ENCODE measurements around the gene PRKCD.

Gene PRKCD

DNA sequence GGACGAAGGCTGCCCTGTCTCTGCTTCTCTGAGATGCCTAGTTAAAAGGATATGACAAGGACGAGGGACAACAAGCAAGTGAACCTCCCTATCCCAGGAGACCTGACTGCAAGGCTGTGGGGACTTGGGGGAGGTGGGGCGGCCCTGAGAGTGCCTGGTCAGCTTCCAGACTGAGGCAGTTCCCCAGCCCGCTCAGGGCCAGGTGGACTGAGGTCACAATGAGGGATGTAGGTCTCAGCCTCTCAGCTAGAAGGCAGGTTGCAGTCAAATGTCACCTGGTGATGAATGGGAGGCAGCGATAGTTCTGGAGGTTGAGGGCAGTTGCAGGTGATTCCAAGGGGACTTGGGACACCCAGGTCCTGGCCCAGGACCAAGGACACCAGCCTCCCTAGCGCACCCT, 64.2 kb downstream of the PRKCD start:
- Histone ChIP-seq H3K4me3 (ENCODE audit: low read length) (no peak overlapping the region), H2BK15ac (replicated peaks; ENCODE audit: low read depth) (no peak overlapping the region), H3K4me1 (ENCODE audit: control insufficient read depth, low read depth, low read length) (no peaks in the 10 kb centered on the region), H3K79me1 (ENCODE audit: low read length) (no peaks in the 10 kb centered on the region), H3K27me3 (ENCODE audit: insufficient read depth, low read length, poor library complexity) (no peaks in the 10 kb centered on the region), H3K9ac (ENCODE audit: low read length) (no peak overlapping the region), H4K5ac (ENCODE audit: low read length) (no peak overlapping the region), H2BK120ac (ENCODE audit: low read depth, low read length) (no peak overlapping the region), H2AK5ac (ENCODE audit: low read length) (no peak overlapping the region), H3K18ac (ENCODE audit: low read length) (no peak overlapping the region), H3K4ac (ENCODE audit: low read depth, low read length) (no peak overlapping the region), H2BK5ac (ENCODE audit: low read length) (no peak overlapping the region), H3K4me2 (ENCODE audit: low read length) (no peak overlapping the region), H3K79me2 (ENCODE audit: control insufficient read depth, insufficient read depth, low read length) (no peaks in the 10 kb centered on the region), H3K56ac (ENCODE audit: low read length) (no peak overlapping the region), H3K23ac (ENCODE audit: low read length) (no peak overlapping the region), H4K8ac (ENCODE audit: low read depth, low read length) (no peak overlapping the region), H3K27ac (ENCODE audit: low read depth, low read length) (no peak overlapping the region), H3K36me3 (ENCODE audit: control insufficient read depth, insufficient read depth, low read length) (peaks cover 41% of the 10 kb centered on the region)
- DNase-seq, result no peak
- WGBS (ENCODE audit: extremely low coverage, insufficient coverage, low lambda C conversion rate), result no CpG with 5 or more reads among the region's 6 CpGs

DNA sequence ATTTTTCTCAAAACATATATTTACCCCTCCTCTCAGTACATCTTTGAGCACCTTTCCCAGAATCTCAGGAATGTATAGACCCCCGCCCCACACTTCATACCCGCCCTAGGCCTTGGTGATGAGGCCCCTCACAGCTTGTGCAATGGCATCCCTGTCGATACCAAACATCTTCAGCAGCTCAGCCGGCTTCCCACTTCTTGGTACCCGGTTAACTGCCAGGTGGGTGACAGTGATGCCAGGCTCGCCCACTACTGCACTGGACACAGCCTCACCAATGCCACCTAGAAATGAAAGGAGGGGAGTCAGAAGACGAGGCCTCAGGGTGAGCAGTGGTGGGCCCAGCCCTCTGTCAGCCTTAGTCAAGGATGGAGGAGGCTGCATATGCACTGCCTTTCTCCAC, 64.6 kb downstream of the PRKCD start:
- no peak overlapping the region for H3K9ac ChIP-seq (ENCODE audit: low read length)
- H3K4me1 ChIP-seq (ENCODE audit: control insufficient read depth, low read depth, low read length), result no peaks in the 10 kb centered on the region
- H3K27me3 ChIP-seq (ENCODE audit: insufficient read depth, low read length, poor library complexity), result no peaks in the 10 kb centered on the region
- no peak overlapping the region for H2AK5ac ChIP-seq (ENCODE audit: low read length)
- H2BK15ac ChIP-seq (replicated peaks; ENCODE audit: low read depth), result no peak overlapping the region
- no CpG with 5 or more reads among the region's 7 CpGs for WGBS (ENCODE audit: extremely low coverage, insufficient coverage, low lambda C conversion rate)
- no peaks in the 10 kb centered on the region for H3K79me2 ChIP-seq (ENCODE audit: control insufficient read depth, insufficient read depth, low read length)
- H3K56ac ChIP-seq (ENCODE audit: low read length), result no peak overlapping the region
- H4K5ac ChIP-seq (ENCODE audit: low read length), result no peak overlapping the region
- H4K8ac ChIP-seq (ENCODE audit: low read depth, low read length), result no peak overlapping the region
- no peak overlapping the region for H3K23ac ChIP-seq (ENCODE audit: low read length)
- no peak overlapping the region for H2BK5ac ChIP-seq (ENCODE audit: low read length)
- no peaks in the 10 kb centered on the region for H3K79me1 ChIP-seq (ENCODE audit: low read length)
- H3K18ac ChIP-seq (ENCODE audit: low read length), result no peak overlapping the region
- H3K27ac ChIP-seq (ENCODE audit: low read depth, low read length), result no peak overlapping the region
- H2BK120ac ChIP-seq (ENCODE audit: low read depth, low read length), result no peak overlapping the region
- no peak overlapping the region for H3K4me2 ChIP-seq (ENCODE audit: low read length)
- peaks cover 43% of the 10 kb centered on the region for H3K36me3 ChIP-seq (ENCODE audit: control insufficient read depth, insufficient read depth, low read length)
- no peak overlapping the region for H3K4ac ChIP-seq (ENCODE audit: low read depth, low read length)
- no peak overlapping the region for H3K4me3 ChIP-seq (ENCODE audit: low read length)
- no peak for DNase-seq

DNA sequence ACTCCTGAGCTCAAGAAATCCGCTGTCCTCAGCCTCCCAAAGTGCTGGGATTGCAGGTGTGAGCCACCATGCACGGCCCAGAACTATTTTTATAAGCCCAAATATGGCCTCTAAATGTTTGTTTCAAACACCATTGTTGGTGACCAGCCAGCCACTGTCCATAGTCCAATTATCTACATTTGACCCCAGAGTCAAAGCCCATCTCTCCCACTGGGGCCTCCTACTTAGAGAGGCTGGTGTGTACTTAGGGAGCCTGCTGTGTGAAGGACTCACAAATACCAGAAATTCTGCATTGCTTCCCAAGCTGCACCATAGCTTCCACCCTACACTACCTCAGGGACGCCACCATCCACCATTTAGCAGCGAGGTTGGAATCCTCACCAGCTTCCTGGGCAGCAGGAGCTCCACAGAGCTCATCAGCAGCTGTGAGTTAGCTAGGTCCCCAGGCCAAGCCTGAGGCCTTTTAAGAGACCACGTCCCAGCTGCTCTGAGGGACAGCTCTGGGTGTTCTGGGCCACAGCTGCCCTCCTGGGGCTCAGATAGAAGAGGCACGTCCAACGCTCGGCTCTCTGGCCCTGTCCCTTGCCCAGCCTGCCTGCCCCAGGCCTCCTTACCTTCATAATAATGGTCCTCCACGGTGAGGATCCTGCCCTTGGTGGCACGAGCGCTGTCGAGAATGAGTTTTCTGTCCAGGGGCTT, 65.3 kb downstream of the PRKCD start:
- H3K18ac ChIP-seq (ENCODE audit: low read length), result no peak overlapping the region
- no peaks in the 10 kb centered on the region for H3K79me1 ChIP-seq (ENCODE audit: low read length)
- no peak overlapping the region for H2AK5ac ChIP-seq (ENCODE audit: low read length)
- WGBS (ENCODE audit: extremely low coverage, insufficient coverage, low lambda C conversion rate), result no CpG with 5 or more reads among the region's 12 CpGs
- no peaks in the 10 kb centered on the region for H3K79me2 ChIP-seq (ENCODE audit: control insufficient read depth, insufficient read depth, low read length)
- no peaks in the 10 kb centered on the region for H3K27me3 ChIP-seq (ENCODE audit: insufficient read depth, low read length, poor library complexity)
- no peak overlapping the region for H3K56ac ChIP-seq (ENCODE audit: low read length)
- H3K9ac ChIP-seq (ENCODE audit: low read length), result no peak overlapping the region
- peaks cover 47% of the 10 kb centered on the region for H3K36me3 ChIP-seq (ENCODE audit: control insufficient read depth, insufficient read depth, low read length)
- H3K23ac ChIP-seq (ENCODE audit: low read length), result no peak overlapping the region
- H4K8ac ChIP-seq (ENCODE audit: low read depth, low read length), result no peak overlapping the region
- H3K4me3 ChIP-seq (ENCODE audit: low read length), result no peak overlapping the region
- no peak overlapping the region for H3K27ac ChIP-seq (ENCODE audit: low read depth, low read length)
- no peak overlapping the region for H3K4ac ChIP-seq (ENCODE audit: low read depth, low read length)
- no peak overlapping the region for H4K5ac ChIP-seq (ENCODE audit: low read length)
- DNase-seq, result no peak
- H3K4me2 ChIP-seq (ENCODE audit: low read length), result no peak overlapping the region
- no peaks in the 10 kb centered on the region for H3K4me1 ChIP-seq (ENCODE audit: control insufficient read depth, low read depth, low read length)
- H2BK5ac ChIP-seq (ENCODE audit: low read length), result no peak overlapping the region
- no peak overlapping the region for H2BK15ac ChIP-seq (replicated peaks; ENCODE audit: low read depth)
- H2BK120ac ChIP-seq (ENCODE audit: low read depth, low read length), result no peak overlapping the region

DNA sequence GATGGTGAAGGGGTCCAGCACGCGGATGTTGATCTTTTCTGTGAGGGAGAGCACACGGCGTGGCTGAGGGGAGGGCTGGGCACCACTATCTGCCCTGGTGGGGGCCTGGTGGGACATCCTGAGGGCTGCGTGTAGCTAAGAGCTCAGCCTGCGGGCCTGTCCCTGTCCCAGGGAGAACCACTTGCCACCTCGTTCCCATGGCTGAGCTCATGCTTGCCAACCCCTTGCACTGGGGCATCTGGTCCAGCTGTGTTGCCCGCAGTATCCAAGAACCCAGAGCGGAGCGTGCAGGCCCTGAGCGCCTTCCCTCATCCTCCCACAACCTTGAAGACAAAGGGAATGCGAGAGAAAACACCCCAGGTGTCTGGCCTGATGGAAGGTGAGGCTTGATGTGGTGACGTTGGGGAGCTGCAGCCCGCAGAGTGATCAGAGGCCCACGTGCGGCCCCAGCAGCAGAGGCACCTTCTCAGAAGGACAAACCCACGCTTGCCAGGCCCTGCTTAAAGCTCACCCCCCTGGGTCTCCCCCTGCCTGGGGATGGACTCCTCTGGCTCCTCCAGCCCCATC, 65.9 kb downstream of the PRKCD start:
- Histone ChIP-seq H4K5ac (ENCODE audit: low read length) (no peak overlapping the region), H2BK120ac (ENCODE audit: low read depth, low read length) (no peak overlapping the region), H3K18ac (ENCODE audit: low read length) (no peak overlapping the region), H3K4me2 (ENCODE audit: low read length) (no peak overlapping the region), H2BK15ac (replicated peaks; ENCODE audit: low read depth) (no peak overlapping the region), H3K56ac (ENCODE audit: low read length) (no peak overlapping the region), H2AK5ac (ENCODE audit: low read length) (no peak overlapping the region), H3K36me3 (ENCODE audit: control insufficient read depth, insufficient read depth, low read length) (peaks cover 51% of the 10 kb centered on the region), H3K4me3 (ENCODE audit: low read length) (no peak overlapping the region), H3K23ac (ENCODE audit: low read length) (no peak overlapping the region), H4K8ac (ENCODE audit: low read depth, low read length) (no peak overlapping the region), H2BK5ac (ENCODE audit: low read length) (no peak overlapping the region), H3K9ac (ENCODE audit: low read length) (no peak overlapping the region), H3K79me1 (ENCODE audit: low read length) (no peaks in the 10 kb centered on the region), H3K27me3 (ENCODE audit: insufficient read depth, low read length, poor library complexity) (no peaks in the 10 kb centered on the region), H3K4ac (ENCODE audit: low read depth, low read length) (no peak overlapping the region), H3K4me1 (ENCODE audit: control insufficient read depth, low read depth, low read length) (no peaks in the 10 kb centered on the region), H3K79me2 (ENCODE audit: control insufficient read depth, insufficient read depth, low read length) (no peaks in the 10 kb centered on the region), H3K27ac (ENCODE audit: low read depth, low read length) (no peak overlapping the region)
- no CpG with 5 or more reads among the region's 17 CpGs for WGBS (ENCODE audit: extremely low coverage, insufficient coverage, low lambda C conversion rate)
- DNase-seq, result no peak

DNA sequence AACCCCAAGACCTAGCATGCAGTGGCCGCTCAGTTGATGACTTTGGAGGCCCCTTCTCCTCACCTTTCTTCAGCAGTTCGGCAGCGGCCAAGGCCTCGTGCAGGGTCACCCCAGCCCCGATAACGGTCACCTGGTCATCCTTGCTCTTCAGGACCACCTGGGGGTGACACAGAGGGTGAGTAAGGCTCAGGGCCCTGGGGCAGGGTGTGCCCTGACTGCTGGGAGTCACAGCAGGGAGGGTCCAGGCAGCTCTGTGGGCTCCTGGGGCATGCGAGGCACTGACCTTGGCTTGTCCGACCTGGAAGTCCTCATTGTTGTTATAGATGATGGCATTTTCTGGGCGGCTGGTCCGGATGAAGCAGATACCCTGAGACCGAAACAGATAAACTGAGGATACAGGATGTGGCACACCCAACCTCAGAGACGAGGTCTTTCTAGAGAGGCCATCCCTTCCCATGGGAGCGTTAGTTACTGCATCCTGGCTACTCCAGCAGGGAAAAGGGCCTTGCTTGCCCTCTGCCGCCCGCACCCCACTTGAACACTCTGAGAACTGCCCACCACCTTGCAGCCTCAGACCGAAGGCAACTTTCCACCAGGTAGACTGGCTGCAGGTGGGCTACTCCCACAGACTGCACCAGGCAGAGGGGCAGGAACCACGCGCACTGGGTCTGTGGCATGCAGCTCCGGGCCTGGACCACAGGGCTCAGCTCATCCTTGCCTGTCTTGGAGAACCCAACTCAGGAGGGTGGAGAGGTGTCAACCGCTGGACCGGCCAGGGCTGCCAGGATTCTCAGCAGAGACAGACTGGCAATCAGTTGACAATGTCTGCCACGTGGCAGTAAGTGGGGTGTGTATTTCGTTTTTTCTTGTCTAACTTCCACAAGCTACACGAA, 67.2 kb downstream of the PRKCD start:
- Histone ChIP-seq H3K4ac (ENCODE audit: low read depth, low read length) (no peak overlapping the region), H3K9ac (ENCODE audit: low read length) (no peak overlapping the region), H2BK120ac (ENCODE audit: low read depth, low read length) (no peak overlapping the region), H3K18ac (ENCODE audit: low read length) (no peak overlapping the region), H3K79me1 (ENCODE audit: low read length) (no peaks in the 10 kb centered on the region), H2AK5ac (ENCODE audit: low read length) (no peak overlapping the region), H3K27me3 (ENCODE audit: insufficient read depth, low read length, poor library complexity) (no peaks in the 10 kb centered on the region), H4K5ac (ENCODE audit: low read length) (no peak overlapping the region), H3K4me1 (ENCODE audit: control insufficient read depth, low read depth, low read length) (no peaks in the 10 kb centered on the region), H3K56ac (ENCODE audit: low read length) (no peak overlapping the region), H3K4me3 (ENCODE audit: low read length) (no peak overlapping the region), H2BK15ac (replicated peaks; ENCODE audit: low read depth) (no peak overlapping the region), H4K8ac (ENCODE audit: low read depth, low read length) (no peak overlapping the region), H2BK5ac (ENCODE audit: low read length) (no peak overlapping the region), H3K79me2 (ENCODE audit: control insufficient read depth, insufficient read depth, low read length) (no peaks in the 10 kb centered on the region), H3K23ac (ENCODE audit: low read length) (no peak overlapping the region), H3K36me3 (ENCODE audit: control insufficient read depth, insufficient read depth, low read length) (peaks cover 54% of the 10 kb centered on the region), H3K27ac (ENCODE audit: low read depth, low read length) (no peak overlapping the region), H3K4me2 (ENCODE audit: low read length) (no peak overlapping the region)
- DNase-seq, result no peak
- no CpG with 5 or more reads among the region's 24 CpGs for WGBS (ENCODE audit: extremely low coverage, insufficient coverage, low lambda C conversion rate)

Measured in mesendoderm (in vitro differentiated cells).